Body of pancreas (tissue), 4 donors: ENCODE data around the gene DOCK2.

Experiments
- POLR2A ChIP-seq, 3 donors: fragments of 450-650 bp; IDR thresholded peaks; one replicate each; pipeline ENCODE4 v1.6.1; 2016; ENCODE audit warnings: antibody characterized with exemption in 3 of 3, mild to moderate bottlenecking in 2 of 3
- TF ChIP-seq, protein P1 (sequence below), 7 experiments: fragments of 450-650 bp in 4 of 7; fragments of 200-600 bp in 3 of 7; sonication (generic) in 3 of 7; IDR thresholded peaks; one replicate each; pipeline ENCODE4 v1.5.1; 2016 to 2019; ENCODE audit warnings: antibody characterized with exemption in 7 of 7

DNA sequence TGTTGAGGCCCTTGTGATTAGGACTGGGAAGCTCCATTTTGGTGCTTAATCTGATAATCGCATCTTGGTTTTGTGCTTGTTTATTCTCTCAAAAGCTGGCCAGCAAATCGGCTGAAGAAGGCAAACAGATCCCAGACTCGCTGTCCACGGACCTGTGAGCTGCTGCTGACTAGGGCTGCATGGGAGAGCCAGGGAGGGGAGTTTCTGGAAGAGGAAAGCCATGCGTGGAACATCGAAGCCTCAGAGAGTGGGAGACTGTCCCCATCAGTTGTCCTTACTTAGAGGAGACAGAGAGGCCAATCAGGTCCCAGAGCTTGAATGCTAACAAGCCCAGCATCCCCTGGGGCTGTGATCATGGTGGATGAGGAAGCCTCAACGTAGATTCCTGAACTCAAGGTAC lies 445.6 kb downstream of the DOCK2 start:
- TF ChIP-seq, protein P1, sequence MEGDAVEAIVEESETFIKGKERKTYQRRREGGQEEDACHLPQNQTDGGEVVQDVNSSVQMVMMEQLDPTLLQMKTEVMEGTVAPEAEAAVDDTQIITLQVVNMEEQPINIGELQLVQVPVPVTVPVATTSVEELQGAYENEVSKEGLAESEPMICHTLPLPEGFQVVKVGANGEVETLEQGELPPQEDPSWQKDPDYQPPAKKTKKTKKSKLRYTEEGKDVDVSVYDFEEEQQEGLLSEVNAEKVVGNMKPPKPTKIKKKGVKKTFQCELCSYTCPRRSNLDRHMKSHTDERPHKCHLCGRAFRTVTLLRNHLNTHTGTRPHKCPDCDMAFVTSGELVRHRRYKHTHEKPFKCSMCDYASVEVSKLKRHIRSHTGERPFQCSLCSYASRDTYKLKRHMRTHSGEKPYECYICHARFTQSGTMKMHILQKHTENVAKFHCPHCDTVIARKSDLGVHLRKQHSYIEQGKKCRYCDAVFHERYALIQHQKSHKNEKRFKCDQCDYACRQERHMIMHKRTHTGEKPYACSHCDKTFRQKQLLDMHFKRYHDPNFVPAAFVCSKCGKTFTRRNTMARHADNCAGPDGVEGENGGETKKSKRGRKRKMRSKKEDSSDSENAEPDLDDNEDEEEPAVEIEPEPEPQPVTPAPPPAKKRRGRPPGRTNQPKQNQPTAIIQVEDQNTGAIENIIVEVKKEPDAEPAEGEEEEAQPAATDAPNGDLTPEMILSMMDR (IDR thresholded peaks at IDR 0.05), result no peak
- no peak for TF ChIP-seq POLR2A (IDR thresholded peaks at IDR 0.05)
